ENCODE results near the gene PAAF1.
A peak's percentile ranks its signal among the peaks of the same experiment; 100 is the strongest.

Gene PAAF1

GRCh38 chr11:73945396-73945795 lies 68.6 kb downstream of the PAAF1 start:
- Histone ChIP-seq H3K9ac (ENCODE audit: low read depth, low read length, poor library complexity) (no peak overlapping the region), H3K4me2 (ENCODE audit: insufficient read depth, low read length, poor library complexity, severe bottlenecking) (no peak overlapping the region)
- no CpG with 5 or more reads among the region's 4 CpGs for WGBS, 2 donors (ENCODE audit: extremely low coverage in 2 of 2, insufficient read length in 2 of 2, insufficient replicate concordance in 1 of 2)

GRCh38 chr11:73946798-73947458 lies 70.1 kb downstream of the PAAF1 start:
- Histone ChIP-seq H3K79me1 (ENCODE audit: low read depth, low read length) (no peaks in the 10 kb centered on the region), H2AK5ac (ENCODE audit: low read depth, low read length) (no peak overlapping the region), H2BK120ac (ENCODE audit: low read depth, low read length) (no peak overlapping the region), H3K27ac (replicated peaks; ENCODE audit: low read length) (no peak overlapping the region), H4K8ac (ENCODE audit: low read depth, low read length) (no peak overlapping the region), H3K36me3 (replicated peaks in 1 of 2; ENCODE audit: control insufficient read depth in 2 of 2, insufficient read depth in 2 of 2, low read length in 2 of 2) (peaks cover 0 to 1% of the 10 kb centered on the region in 2 donors), H3K9me3 (replicated peaks in 1 of 2; ENCODE audit: control insufficient read depth in 2 of 2, insufficient read depth in 1 of 2, low read depth in 1 of 2, low read length in 2 of 2) (peaks cover 2 to 3% of the 10 kb centered on the region in 2 donors), H3K14ac (ENCODE audit: low read length) (no peak overlapping the region), H4K91ac (ENCODE audit: low read depth, low read length, poor library complexity) (no peak overlapping the region), H2BK15ac (ENCODE audit: low read length) (no peak overlapping the region), H3K18ac (ENCODE audit: low read length) (no peak overlapping the region), H2BK12ac (ENCODE audit: low read length) (no peak overlapping the region), H3K23ac (ENCODE audit: low read depth, low read length, poor library complexity) (no peak overlapping the region), H2BK5ac (ENCODE audit: low read length) (no peak overlapping the region), H3K27me3 (ENCODE audit: control insufficient read depth in 3 of 3, insufficient read depth in 3 of 3, low read depth in 1 of 3, low read length in 3 of 3) (no peaks in the 10 kb centered on the region), H3K9ac (ENCODE audit: low read depth, low read length, poor library complexity) (no peak overlapping the region), H3K4me1 (ENCODE audit: control insufficient read depth in 2 of 2, insufficient read depth in 1 of 2, low read depth in 1 of 2, low read length in 2 of 2) (peaks cover 0 to 2% of the 10 kb centered on the region in 2 donors), H3K4me2 (ENCODE audit: insufficient read depth, low read length, poor library complexity, severe bottlenecking) (no peak overlapping the region), H3K4me3 (ENCODE audit: low read length in 2 of 2) (peak overlapping the region in 1 of 2 donors; percentile 51), H2AFZ (ENCODE audit: low read length) (no peak overlapping the region), H3K4ac (ENCODE audit: low read length) (no peak overlapping the region)
- no CpG with 5 or more reads among the region's 13 CpGs for WGBS, 2 donors (ENCODE audit: extremely low coverage in 2 of 2, insufficient read length in 2 of 2, insufficient replicate concordance in 1 of 2)
- DNase-seq (ENCODE audit: low spot score): no peak

More at GRCh38 chr11:73945396-73945795, 68.6 kb downstream of the PAAF1 start:
- Histone ChIP-seq H2BK15ac (ENCODE audit: low read length) (no peak overlapping the region), H3K36me3 (replicated peaks in 1 of 2; ENCODE audit: control insufficient read depth in 2 of 2, insufficient read depth in 2 of 2, low read length in 2 of 2) (peaks cover 0 to 1% of the 10 kb centered on the region in 2 donors), H3K14ac (ENCODE audit: low read length) (no peak overlapping the region), H3K4ac (ENCODE audit: low read length) (no peak overlapping the region), H2AK5ac (ENCODE audit: low read depth, low read length) (no peak overlapping the region), H2BK5ac (ENCODE audit: low read length) (no peak overlapping the region), H3K4me3 (ENCODE audit: low read length in 2 of 2) (no peak overlapping the region), H3K4me1 (ENCODE audit: control insufficient read depth in 2 of 2, insufficient read depth in 1 of 2, low read depth in 1 of 2, low read length in 2 of 2) (no peaks in the 10 kb centered on the region), H2BK12ac (ENCODE audit: low read length) (no peak overlapping the region), H3K27me3 (ENCODE audit: control insufficient read depth in 3 of 3, insufficient read depth in 3 of 3, low read depth in 1 of 3, low read length in 3 of 3) (no peaks in the 10 kb centered on the region), H3K9me3 (replicated peaks in 1 of 2; ENCODE audit: control insufficient read depth in 2 of 2, insufficient read depth in 1 of 2, low read depth in 1 of 2, low read length in 2 of 2) (peaks cover 3 to 4% of the 10 kb centered on the region in 2 donors), H2AFZ (ENCODE audit: low read length) (no peak overlapping the region), H3K27ac (replicated peaks; ENCODE audit: low read length) (no peak overlapping the region), H3K23ac (ENCODE audit: low read depth, low read length, poor library complexity) (no peak overlapping the region), H3K18ac (ENCODE audit: low read length) (no peak overlapping the region), H4K91ac (ENCODE audit: low read depth, low read length, poor library complexity) (no peak overlapping the region), H4K8ac (ENCODE audit: low read depth, low read length) (no peak overlapping the region), H2BK120ac (ENCODE audit: low read depth, low read length) (no peak overlapping the region), H3K79me1 (ENCODE audit: low read depth, low read length) (no peaks in the 10 kb centered on the region)
- no peak for DNase-seq (ENCODE audit: low spot score)

GRCh38 chr11:73949246-73949645 lies 72.4 kb downstream of the PAAF1 start:
- no peak overlapping the region for H2BK15ac ChIP-seq (ENCODE audit: low read length)
- H4K8ac ChIP-seq (ENCODE audit: low read depth, low read length): no peak overlapping the region
- no peak overlapping the region for H2AK5ac ChIP-seq (ENCODE audit: low read depth, low read length)
- no peak for DNase-seq (ENCODE audit: low spot score)
- no CpG with 5 or more reads among the region's 4 CpGs for WGBS, 2 donors (ENCODE audit: extremely low coverage in 2 of 2, insufficient read length in 2 of 2, insufficient replicate concordance in 1 of 2)
- no peaks in the 10 kb centered on the region for H3K79me1 ChIP-seq (ENCODE audit: low read depth, low read length)
- H3K9ac ChIP-seq (ENCODE audit: low read depth, low read length, poor library complexity): no peak overlapping the region
- peaks cover 2 to 3% of the 10 kb centered on the region in 2 donors for H3K9me3 ChIP-seq (replicated peaks in 1 of 2; ENCODE audit: control insufficient read depth in 2 of 2, insufficient read depth in 1 of 2, low read depth in 1 of 2, low read length in 2 of 2)
- no peak overlapping the region for H3K4me2 ChIP-seq (ENCODE audit: insufficient read depth, low read length, poor library complexity, severe bottlenecking)
- no peak overlapping the region for H2AFZ ChIP-seq (ENCODE audit: low read length)
- peaks cover 0 to 2% of the 10 kb centered on the region in 2 donors for H3K4me1 ChIP-seq (ENCODE audit: control insufficient read depth in 2 of 2, insufficient read depth in 1 of 2, low read depth in 1 of 2, low read length in 2 of 2)
- no peak overlapping the region for H3K14ac ChIP-seq (ENCODE audit: low read length)
- peaks cover 0 to 1% of the 10 kb centered on the region in 2 donors for H3K36me3 ChIP-seq (replicated peaks in 1 of 2; ENCODE audit: control insufficient read depth in 2 of 2, insufficient read depth in 2 of 2, low read length in 2 of 2)
- H3K4ac ChIP-seq (ENCODE audit: low read length): no peak overlapping the region
- no peaks in the 10 kb centered on the region for H3K27me3 ChIP-seq (ENCODE audit: control insufficient read depth in 3 of 3, insufficient read depth in 3 of 3, low read depth in 1 of 3, low read length in 3 of 3)
- no peak overlapping the region for H2BK5ac ChIP-seq (ENCODE audit: low read length)
- H3K27ac ChIP-seq (replicated peaks; ENCODE audit: low read length): no peak overlapping the region
- peak overlapping the region; percentile 18 for H3K23ac ChIP-seq (ENCODE audit: low read depth, low read length, poor library complexity)
- no peak overlapping the region for H2BK120ac ChIP-seq (ENCODE audit: low read depth, low read length)
- no peak overlapping the region for H2BK12ac ChIP-seq (ENCODE audit: low read length)
- H3K4me3 ChIP-seq (ENCODE audit: low read length in 2 of 2): no peak overlapping the region
- H3K18ac ChIP-seq (ENCODE audit: low read length): peak overlapping the region; percentile 11
- H4K91ac ChIP-seq (ENCODE audit: low read depth, low read length, poor library complexity): no peak overlapping the region

GRCh38 chr11:73949912-73950311 lies 73.1 kb downstream of the PAAF1 start:
- Histone ChIP-seq H3K18ac (ENCODE audit: low read length) (no peak overlapping the region), H3K9me3 (replicated peaks in 1 of 2; ENCODE audit: control insufficient read depth in 2 of 2, insufficient read depth in 1 of 2, low read depth in 1 of 2, low read length in 2 of 2) (peaks cover 2 to 3% of the 10 kb centered on the region in 2 donors), H4K8ac (ENCODE audit: low read depth, low read length) (no peak overlapping the region), H2BK15ac (ENCODE audit: low read length) (no peak overlapping the region), H3K27me3 (ENCODE audit: control insufficient read depth in 3 of 3, insufficient read depth in 3 of 3, low read depth in 1 of 3, low read length in 3 of 3) (no peaks in the 10 kb centered on the region), H3K27ac (replicated peaks; ENCODE audit: low read length) (no peak overlapping the region), H3K23ac (ENCODE audit: low read depth, low read length, poor library complexity) (no peak overlapping the region), H3K79me1 (ENCODE audit: low read depth, low read length) (no peaks in the 10 kb centered on the region), H3K36me3 (replicated peaks in 1 of 2; ENCODE audit: control insufficient read depth in 2 of 2, insufficient read depth in 2 of 2, low read length in 2 of 2) (peaks cover 0 to 1% of the 10 kb centered on the region in 2 donors), H2BK12ac (ENCODE audit: low read length) (no peak overlapping the region), H2AK5ac (ENCODE audit: low read depth, low read length) (no peak overlapping the region), H3K14ac (ENCODE audit: low read length) (no peak overlapping the region), H3K4ac (ENCODE audit: low read length) (no peak overlapping the region), H2BK120ac (ENCODE audit: low read depth, low read length) (no peak overlapping the region), H2BK5ac (ENCODE audit: low read length) (no peak overlapping the region), H3K4me1 (ENCODE audit: control insufficient read depth in 2 of 2, insufficient read depth in 1 of 2, low read depth in 1 of 2, low read length in 2 of 2) (peaks cover 0 to 2% of the 10 kb centered on the region in 2 donors), H3K4me2 (ENCODE audit: insufficient read depth, low read length, poor library complexity, severe bottlenecking) (no peak overlapping the region), H2AFZ (ENCODE audit: low read length) (no peak overlapping the region), H3K4me3 (ENCODE audit: low read length in 2 of 2) (no peak overlapping the region), H3K9ac (ENCODE audit: low read depth, low read length, poor library complexity) (no peak overlapping the region), H4K91ac (ENCODE audit: low read depth, low read length, poor library complexity) (no peak overlapping the region)
- WGBS, 2 donors (ENCODE audit: extremely low coverage in 2 of 2, insufficient read length in 2 of 2, insufficient replicate concordance in 1 of 2): no CpG with 5 or more reads among the region's 5 CpGs
- DNase-seq (ENCODE audit: low spot score): no peak

Data from neuronal stem cell (in vitro differentiated cells).